ENCODE data around the gene ATXN1. TPM values are rescaled to one million over a fixed set of nuclear protein-coding genes. Genes with fewer than 3 reads are reported as not detected.

The ATXN1 gene
- total RNA-seq, 1 experiment from 2014 or later, result 5.6 TPM

GRCh38 chr6:16762550-16763477 is 1.6 kb upstream of the ATXN1 start:
- Histone ChIP-seq H3K9me3 (ENCODE audit: control insufficient read depth, low read depth, low read length) (no peaks in the 10 kb centered on the region), H4K5ac (ENCODE audit: insufficient read length, low read depth, low read length) (no peak overlapping the region), H3K23me2 (ENCODE audit: insufficient read length, low read depth, low read length, poor library complexity, severe bottlenecking) (peaks cover 21% of the 10 kb centered on the region), H3K56ac (ENCODE audit: insufficient read length, low read depth, low read length) (no peak overlapping the region), H2BK20ac (ENCODE audit: low read depth, low read length, poor library complexity, severe bottlenecking) (no peak overlapping the region), H4K8ac (replicated peaks; ENCODE audit: insufficient read length, low read depth, low read length) (no peak overlapping the region), H2BK5ac (ENCODE audit: insufficient read length, low read length) (no peak overlapping the region), H4K20me1 (ENCODE audit: control insufficient read depth, insufficient read depth, insufficient read length) (peaks cover 3% of the 10 kb centered on the region), H3K4me2 (ENCODE audit: insufficient read depth, insufficient read length, low read length) (peak overlapping the region; percentile 83), H3K27ac (ENCODE audit: insufficient read length, low read depth, low read length) (no peak overlapping the region), H4K91ac (ENCODE audit: insufficient read length, low read depth, low read length) (no peak overlapping the region), H3K27me3 (ENCODE audit: insufficient read depth, low read length) (no peaks in the 10 kb centered on the region; the same call in 1 of the 2 replicates), H3T11ph (ENCODE audit: low read length) (no peak overlapping the region), H2AFZ (ENCODE audit: low read length) (no peak overlapping the region), H3K14ac (ENCODE audit: insufficient read depth, low read length) (no peak overlapping the region), H3K9ac (ENCODE audit: extremely low read depth, insufficient read length, low read length) (no peak overlapping the region), H3K18ac (ENCODE audit: insufficient read length, low read depth, low read length) (no peak overlapping the region), H2AK5ac (ENCODE audit: insufficient read length, low read length) (no peak overlapping the region), H3K79me2 (ENCODE audit: insufficient read depth, low read length) (no peaks in the 10 kb centered on the region), H2BK15ac (ENCODE audit: low read depth, low read length) (no peak overlapping the region), H3K23ac (ENCODE audit: insufficient read length, low read depth, low read length) (no peak overlapping the region), H3K79me1 (ENCODE audit: insufficient read depth, low read depth, low read length, poor library complexity, severe bottlenecking) (no peaks in the 10 kb centered on the region), H2BK120ac (ENCODE audit: low read depth, low read length, poor library complexity, severe bottlenecking) (no peak overlapping the region), H3K4me1 (ENCODE audit: insufficient read depth, low read length) (peaks cover 5% of the 10 kb centered on the region; the same call in 1 of the 2 replicates), H3K4ac (ENCODE audit: low read depth, low read length) (no peak overlapping the region), H2BK12ac (ENCODE audit: insufficient read length, low read depth, low read length) (no peak overlapping the region)
- Mint-ChIP-seq H3K36me3 (ENCODE audit: insufficient read depth in 1 of 3, low read depth in 3 of 3) (no peaks in the 10 kb centered on the region), H3K9me3 (no peaks in the 10 kb centered on the region; a peak in 1 of 5 replicates), H3K27ac (no peak overlapping the region), H3K4me3 (peak overlapping the region; percentile 87 to 98), H3K4me1 (peaks cover 22 to 26% of the 10 kb centered on the region in 2 experiments), H3K27me3 (ENCODE audit: low read depth) (peaks cover 23% of the 10 kb centered on the region)
- TF ChIP-seq CTCF (conservative IDR thresholded peaks at IDR 0.05), result peak; percentile 69
- WGBS (ENCODE audit: extremely low coverage, insufficient read length, low lambda C conversion rate), result no CpG with 5 or more reads among the region's 32 CpGs
- peak; percentile 54 for DNase-seq
